Measurements from ENCODE around the gene BMX.

Gene BMX

DNA sequence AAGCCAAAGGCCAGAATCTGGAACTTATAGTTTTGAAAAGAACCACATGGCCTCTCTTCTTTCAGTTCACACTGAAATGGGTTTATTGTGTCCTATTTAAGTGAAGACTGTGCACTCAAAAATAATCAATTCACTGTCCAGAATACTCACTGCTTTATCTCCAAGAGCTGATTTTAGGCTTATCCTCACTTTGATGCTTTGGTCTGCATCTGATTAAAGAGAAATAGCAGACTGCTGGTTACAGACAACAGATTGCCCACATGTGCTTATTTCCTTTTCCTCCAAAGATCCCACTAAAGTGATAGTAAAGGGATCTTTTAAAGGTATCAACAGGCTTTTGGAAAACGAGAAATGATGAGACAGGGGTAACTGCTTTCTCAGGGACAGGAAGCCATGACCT is 69.5 kb downstream of the BMX start:
- DNase-seq (ENCODE audit: low read depth in 2 of 2): no peak

DNA sequence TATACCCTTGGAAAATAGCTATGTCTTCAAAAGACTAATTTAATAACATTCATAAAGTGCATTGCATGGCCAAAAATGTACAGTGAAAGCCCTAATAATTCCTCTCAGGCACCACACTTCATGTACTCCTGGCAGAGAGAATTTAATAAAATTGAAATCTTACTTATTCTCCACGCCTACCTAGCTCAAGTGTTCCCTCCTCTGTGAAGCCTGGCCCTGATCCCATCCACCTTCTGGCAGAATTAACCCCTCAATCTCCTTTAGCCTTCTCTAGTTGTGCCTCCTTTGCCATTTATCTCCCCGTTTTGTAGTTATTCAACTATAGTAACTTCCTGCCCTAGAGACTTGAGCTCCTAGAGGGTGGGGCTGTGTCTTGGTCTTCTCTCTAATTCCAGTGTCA is 73.4 kb downstream of the BMX start:
- DNase-seq (ENCODE audit: low read depth in 2 of 2): no peak

DNA sequence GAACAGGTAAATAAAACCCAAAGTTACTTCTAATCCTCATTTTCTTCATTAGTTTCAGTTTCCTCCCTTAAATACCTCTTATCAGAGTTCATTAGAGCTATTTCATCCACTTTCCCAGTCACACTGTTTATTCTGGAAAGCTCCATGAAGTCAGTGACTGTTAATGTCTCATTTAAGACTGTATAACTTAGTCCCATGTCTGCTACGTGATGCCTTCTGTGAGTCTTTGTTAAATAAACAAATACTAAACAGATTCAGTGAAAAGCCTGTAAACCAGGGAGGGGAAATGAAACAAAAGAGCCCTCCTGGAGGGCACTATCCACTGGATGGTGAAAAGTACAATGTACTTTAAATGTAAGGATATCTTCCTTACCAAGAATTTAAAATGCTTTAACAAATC is 75.4 kb downstream of the BMX start:
- no peak for DNase-seq (ENCODE audit: low read depth in 2 of 2)

GRCh38 chrX:15579778-15580747 is 79.5 kb downstream of the BMX start:
- no peak for DNase-seq (ENCODE audit: low read depth in 2 of 2)

GRCh38 chrX:15594371-15594770 is 93.8 kb downstream of the BMX start:
- DNase-seq (ENCODE audit: low read depth in 2 of 2): no peak

DNA sequence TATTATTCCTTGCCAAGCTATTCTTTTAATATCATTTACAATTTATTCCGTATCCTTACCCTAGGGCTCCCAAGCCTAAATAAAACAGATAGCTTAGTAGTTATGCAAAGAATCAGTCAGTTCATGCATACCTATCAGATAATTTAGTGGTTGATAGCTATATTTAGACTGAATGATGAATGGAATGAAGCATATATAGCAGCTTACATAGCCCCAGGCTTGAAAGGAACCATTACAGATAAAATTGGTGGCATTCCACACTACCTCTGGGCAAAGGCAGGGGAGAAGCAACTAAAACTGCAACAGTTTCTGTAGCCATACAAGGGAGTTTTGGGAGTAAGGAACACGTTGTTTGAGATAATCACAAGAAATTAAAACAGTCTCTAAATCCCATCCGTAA is 97.4 kb downstream of the BMX start:
- no peak for DNase-seq (ENCODE audit: low read depth in 2 of 2)

GRCh38 chrX:15599461-15599860 is 98.9 kb downstream of the BMX start:
- no peak for DNase-seq (ENCODE audit: low read depth in 2 of 2)

- no peak for DNase-seq (ENCODE audit: low read depth in 2 of 2)
These were observed 99.4 kb downstream of the BMX start for GRCh38 chrX:15600049-15600448.

DNA sequence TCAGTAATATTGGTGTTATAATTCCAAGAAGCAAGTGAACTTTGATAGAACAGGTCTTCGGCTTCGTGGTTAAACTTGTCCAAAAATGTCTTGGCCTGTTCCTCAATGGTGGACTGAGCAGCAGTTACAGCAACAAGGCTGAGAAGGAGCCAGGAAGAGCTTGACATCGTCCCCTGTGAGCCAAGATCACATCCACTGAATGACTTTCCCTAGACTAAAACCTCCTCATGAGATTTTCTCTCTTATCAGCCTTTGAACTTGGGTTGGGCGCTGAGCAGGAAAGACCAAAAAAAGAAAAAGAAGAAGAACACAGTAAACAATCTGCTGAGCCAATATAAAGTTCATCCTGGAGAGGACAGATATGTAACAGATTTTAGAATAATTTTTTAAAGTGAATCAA is 100.1 kb downstream of the BMX start, which contains the start of gene ACE2:
Gene ACE2, minus strand, starts transcription at position 216 of the 400 bp plus-strand sequence. Its CDS starts 49 bp downstream, at position 167.
- DNase-seq (ENCODE audit: low read depth in 2 of 2): no peak

- DNase-seq (ENCODE audit: low read depth in 2 of 2): no peak
These were observed 101.3 kb downstream of the BMX start for GRCh38 chrX:15601932-15602331.

- no peak for DNase-seq (ENCODE audit: low read depth in 2 of 2)
These were observed 102.2 kb downstream of the BMX start for GRCh38 chrX:15602761-15603160.

GRCh38 chrX:15605226-15605625 is 104.6 kb downstream of the BMX start:
- DNase-seq (ENCODE audit: low read depth in 2 of 2): no peak
